Measurements from ENCODE around the gene MRLN.
A peak's percentile ranks its signal among the peaks of the same experiment; 100 is the strongest.
"Not testable (repeated sequence)": the region's sequence is repeated elsewhere in the genome, so short reads cannot be mapped to it uniquely, and the experiment has no call there.

Gene MRLN

GRCh38 chr10:59744762-59745161, 8.5 kb downstream of the MRLN start:
- DNase-seq, result not testable (repeated sequence)

GRCh38 chr10:59744156-59744555, 9.1 kb downstream of the MRLN start:
- DNase-seq, result not testable (repeated sequence)

- no peak for DNase-seq
Observed at GRCh38 chr10:59741583-59741982, 11.7 kb downstream of the MRLN start.

GRCh38 chr10:59741048-59741447, 12.2 kb downstream of the MRLN start:
- no peak for DNase-seq

GRCh38 chr10:59736749-59737148, 16.5 kb downstream of the MRLN start:
- DNase-seq, result no peak

GRCh38 chr10:59735296-59735695, 18.0 kb downstream of the MRLN start:
- DNase-seq, result no peak

- no peak for DNase-seq
Observed at GRCh38 chr10:59734014-59734462, 19.2 kb downstream of the MRLN start.

- not testable (repeated sequence) for DNase-seq
Observed at GRCh38 chr10:59733321-59734013, 19.8 kb downstream of the MRLN start.

- DNase-seq, result not testable (repeated sequence)
Observed at GRCh38 chr10:59732849-59733248, 20.4 kb downstream of the MRLN start.

- not testable (repeated sequence) for DNase-seq
Observed at GRCh38 chr10:59729167-59729566, 24.1 kb downstream of the MRLN start.

- no peak for DNase-seq
Observed at GRCh38 chr10:59724098-59724938, 28.9 kb downstream of the MRLN start.

- no peak for DNase-seq
Observed at GRCh38 chr10:59720377-59720776, 32.9 kb downstream of the MRLN start.

GRCh38 chr10:59719374-59719773, 33.9 kb downstream of the MRLN start:
- no peak for DNase-seq

- no peak for DNase-seq
Observed at GRCh38 chr10:59718257-59718656, 35.0 kb downstream of the MRLN start.

GRCh38 chr10:59713196-59713821, 39.9 kb downstream of the MRLN start:
- DNase-seq, result no peak

GRCh38 chr10:59711871-59712494, 41.3 kb downstream of the MRLN start:
- DNase-seq, result no peak

GRCh38 chr10:59709395-59710125, 43.7 kb downstream of the MRLN start, which contains the start of gene SLC16A9:
TSS of gene SLC16A9 (minus strand) at chr10:59709850. CDS start at chr10:59684291, 25,559 bp downstream.
- DNase-seq, result peak; percentile 86

- DNase-seq, result peak; percentile 57
Observed at GRCh38 chr10:59708816-59709394, 44.4 kb downstream of the MRLN start.

- no peak for DNase-seq
Observed at GRCh38 chr10:59706851-59707797, 46.1 kb downstream of the MRLN start.

GRCh38 chr10:59705931-59706330, 47.3 kb downstream of the MRLN start:
- no peak for DNase-seq

GRCh38 chr10:59704630-59705029, 48.6 kb downstream of the MRLN start:
- no peak for DNase-seq

Measured in right forelimb (tissue), 1 donor.